GM12891 (cell line): ENCODE data around the gene PTTG2.

Experiments
- POLR2A ChIP-seq: IDR thresholded peaks from 2 replicates; pipeline ENCODE4 v1.6.1; 2011; ENCODE audit warnings: low read depth, low read length, control low read depth
- POU2F2 ChIP-seq: IDR thresholded peaks from 2 replicates; pipeline ENCODE4 v1.6.1; 2011; ENCODE audit warnings: low read depth, mild to moderate bottlenecking, control low read depth, low read length, moderate library complexity
- SPI1 ChIP-seq: IDR thresholded peaks from 2 replicates; pipeline ENCODE4 v1.6.1; 2011; ENCODE audit warnings: low read depth, low read length, control low read depth

- TF ChIP-seq POLR2A: no peak
- TF ChIP-seq SPI1: no peak
- TF ChIP-seq POU2F2: no peak
Observed at GRCh38 chr4:37991623-37992410, 31.6 kb downstream of the PTTG2 start.
